LHCN-M2 (cell line): Measurements from ENCODE around the gene NEK10. TPM values are rescaled to one million over a fixed set of nuclear protein-coding genes. Genes with fewer than 3 reads are reported as not detected.
A peak's percentile ranks its signal among the peaks of the same experiment; 100 is the strongest.

ENCODE experiments used
- DNase-seq: peaks from one replicate; pipeline ENCODE4 v3.0.0-alpha.2; 2012; ENCODE audit warnings: low read depth
- total RNA-seq: library from RNA; depleted of rRNA; stranded (reverse); fragments of >200 nt; gene quantifications from 2 replicates; pipeline ENCODE4 v1.2.3, GENCODE V29; 2014

NEK10 gene
- total RNA-seq, 1 experiment from 2014 or later, result 5.7 TPM

- no peak for DNase-seq
Measured at GRCh38 chr3:27110020-27110419, 259.2 kb downstream of the NEK10 start.

GRCh38 chr3:27108322-27108721, 260.9 kb downstream of the NEK10 start:
- no peak for DNase-seq

- DNase-seq, result no peak
Measured at GRCh38 chr3:27105904-27106303, 263.3 kb downstream of the NEK10 start.

DNA sequence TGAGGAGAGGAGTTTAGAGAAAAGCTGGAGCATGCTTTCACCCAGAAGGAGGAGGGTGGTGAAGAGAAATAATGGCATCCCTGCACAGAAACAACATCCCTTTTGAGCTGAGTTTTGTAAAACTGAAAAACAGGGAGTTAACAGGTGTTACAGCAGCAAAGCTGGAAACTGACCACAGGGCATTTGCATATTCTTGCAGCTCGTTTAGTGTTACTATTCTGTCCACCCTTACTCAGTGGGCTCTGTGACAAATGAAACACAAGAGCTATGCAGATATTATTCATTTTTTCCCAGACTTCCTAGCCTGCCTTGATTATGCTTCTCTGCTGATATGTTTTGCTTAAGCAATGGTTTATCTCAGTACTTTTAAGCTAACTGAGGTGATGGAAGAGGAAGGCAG, 272.0 kb downstream of the NEK10 start:
- DNase-seq, result no peak

DNA sequence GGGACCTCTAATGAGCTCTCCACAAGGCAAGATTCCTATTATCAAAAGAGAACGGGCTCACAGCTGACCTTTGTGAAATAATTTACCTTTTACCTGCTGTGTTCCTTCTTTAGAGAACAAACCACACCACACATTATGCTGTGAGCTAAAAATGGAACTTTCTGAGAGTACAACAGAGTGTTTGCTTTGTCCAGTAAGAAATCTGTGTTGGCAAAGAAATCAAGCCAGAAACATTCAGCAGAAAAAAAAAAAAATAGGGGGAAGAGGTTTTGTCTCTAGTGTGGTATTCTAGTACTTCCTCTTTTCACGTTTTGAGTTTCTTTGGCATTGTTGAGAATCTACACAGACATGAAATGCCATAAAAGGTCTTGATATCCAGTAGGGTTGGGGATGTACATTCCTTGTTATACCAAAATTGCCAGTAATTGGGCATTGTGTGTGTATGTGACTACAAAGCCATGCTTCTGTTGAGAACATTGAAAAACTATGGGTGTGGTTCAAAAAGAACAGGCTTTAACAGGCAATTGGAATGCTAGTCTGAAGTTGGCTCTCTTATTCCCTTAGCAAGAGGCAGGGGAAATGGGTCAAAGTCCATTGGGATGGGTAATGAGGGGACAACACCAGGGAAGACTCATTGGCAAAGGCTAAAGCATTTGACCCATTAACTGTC, 273.5 kb downstream of the NEK10 start:
- no peak for DNase-seq

DNA sequence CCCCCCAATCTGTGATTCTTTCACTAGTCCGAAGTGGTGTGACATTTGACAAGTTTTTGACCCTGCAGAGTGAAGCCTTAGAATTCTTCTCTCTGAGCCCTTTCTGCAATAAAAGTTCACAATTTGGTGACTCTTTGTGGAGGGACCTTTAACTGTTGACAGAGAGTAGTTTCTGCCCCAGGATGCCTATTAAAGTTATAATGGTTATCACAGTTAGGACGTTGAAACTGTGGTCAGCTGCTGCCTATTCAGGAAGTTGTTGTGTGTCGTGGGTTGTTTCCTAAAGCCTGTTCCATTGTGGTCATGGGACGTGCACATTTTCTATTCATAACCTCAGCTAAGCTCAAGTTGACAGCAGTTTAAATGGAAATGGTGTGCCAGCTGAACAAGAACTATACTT, 274.5 kb downstream of the NEK10 start:
- peak; percentile 63 for DNase-seq

DNA sequence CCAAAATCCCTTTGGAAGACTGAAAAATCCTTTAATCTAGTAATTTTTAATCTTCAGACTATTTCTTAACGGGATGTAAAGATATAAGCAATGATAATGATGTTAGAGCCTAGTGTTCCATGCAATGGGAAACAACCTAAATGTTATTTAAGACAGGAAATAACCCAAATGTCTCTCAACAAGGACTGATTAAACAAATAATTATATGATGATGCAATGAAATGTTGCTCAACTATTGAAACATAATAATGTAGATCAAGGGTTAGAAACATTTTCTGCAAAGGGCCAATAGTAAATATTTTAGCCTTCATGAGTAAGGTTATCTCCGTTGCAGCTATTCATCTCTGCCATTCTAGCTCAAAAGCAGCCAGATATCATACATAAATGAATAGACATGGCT, 275.4 kb downstream of the NEK10 start:
- no peak for DNase-seq

DNA sequence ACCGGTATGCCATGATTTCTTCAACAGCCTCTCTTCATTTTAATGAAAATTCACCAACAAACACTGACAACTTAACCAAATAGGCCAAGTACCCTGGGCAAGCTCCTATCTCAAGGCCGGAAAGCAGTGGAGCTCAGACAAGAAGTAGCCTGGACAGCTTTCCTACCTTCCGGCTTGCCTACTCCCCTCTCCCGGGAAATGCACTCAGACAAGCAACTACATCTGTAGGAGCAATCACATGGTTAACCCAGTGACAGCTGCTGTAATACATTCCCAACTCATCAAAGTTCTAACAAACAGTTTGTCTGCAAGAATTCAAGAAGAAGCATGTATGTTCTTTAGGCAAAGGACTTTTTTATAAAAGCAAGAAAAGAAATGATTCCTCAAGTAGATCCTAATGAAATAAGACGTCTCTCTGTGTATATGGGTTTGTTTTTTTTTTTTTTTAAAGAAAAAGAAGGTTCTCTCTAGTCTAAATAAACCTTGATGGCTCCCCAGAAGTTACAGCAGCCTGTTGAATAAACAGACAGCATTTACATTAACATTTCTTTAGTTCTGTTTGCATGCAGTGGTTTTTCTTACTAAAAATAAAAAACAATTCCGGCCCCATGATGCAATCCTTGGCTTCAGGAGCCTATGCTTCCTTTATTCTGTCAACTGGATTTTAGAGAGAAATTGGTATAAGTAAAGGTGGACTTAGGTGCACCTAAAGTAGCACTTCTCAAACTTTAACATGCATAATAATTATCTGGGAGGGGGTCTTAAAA, 278.7 kb downstream of the NEK10 start:
- DNase-seq, result peak; percentile 49

DNA sequence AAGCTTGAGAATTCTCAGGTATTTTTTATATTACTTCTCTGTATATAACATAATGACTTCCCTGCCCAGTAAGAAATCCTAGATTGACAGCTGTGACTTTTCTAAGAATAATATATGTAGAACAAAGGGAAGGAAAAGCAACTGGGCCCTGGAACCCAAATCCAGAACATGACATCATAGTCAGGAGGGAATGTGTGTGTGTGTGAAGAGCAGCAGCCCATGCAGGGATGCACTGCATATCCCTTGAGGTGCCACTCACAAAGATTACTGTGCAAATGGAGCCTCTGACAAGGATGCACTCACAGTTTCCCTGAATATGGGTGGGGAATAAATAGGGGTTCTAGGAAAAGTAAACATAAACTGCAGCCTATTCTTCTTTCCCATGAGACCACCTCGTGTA, 279.5 kb downstream of the NEK10 start:
- DNase-seq, result no peak

DNA sequence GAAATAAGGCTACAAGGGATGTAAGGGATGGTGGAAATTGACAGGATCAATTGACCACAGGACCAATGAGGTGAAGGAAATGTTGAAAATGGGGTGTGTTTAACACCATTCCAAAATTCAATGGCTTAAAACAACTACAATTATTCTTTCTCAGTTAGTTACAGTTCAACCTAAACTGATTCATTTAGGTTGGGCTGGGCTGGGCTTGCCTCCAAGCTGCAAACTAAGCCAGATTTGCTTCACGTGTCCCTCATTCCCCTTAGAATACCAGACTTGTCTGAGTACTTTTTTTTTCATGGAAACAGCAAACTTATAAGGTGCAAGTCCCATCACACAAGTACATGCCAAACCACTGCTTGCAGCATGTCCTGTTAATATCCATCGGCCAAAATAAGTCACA, 280.1 kb downstream of the NEK10 start:
- DNase-seq, result no peak

DNA sequence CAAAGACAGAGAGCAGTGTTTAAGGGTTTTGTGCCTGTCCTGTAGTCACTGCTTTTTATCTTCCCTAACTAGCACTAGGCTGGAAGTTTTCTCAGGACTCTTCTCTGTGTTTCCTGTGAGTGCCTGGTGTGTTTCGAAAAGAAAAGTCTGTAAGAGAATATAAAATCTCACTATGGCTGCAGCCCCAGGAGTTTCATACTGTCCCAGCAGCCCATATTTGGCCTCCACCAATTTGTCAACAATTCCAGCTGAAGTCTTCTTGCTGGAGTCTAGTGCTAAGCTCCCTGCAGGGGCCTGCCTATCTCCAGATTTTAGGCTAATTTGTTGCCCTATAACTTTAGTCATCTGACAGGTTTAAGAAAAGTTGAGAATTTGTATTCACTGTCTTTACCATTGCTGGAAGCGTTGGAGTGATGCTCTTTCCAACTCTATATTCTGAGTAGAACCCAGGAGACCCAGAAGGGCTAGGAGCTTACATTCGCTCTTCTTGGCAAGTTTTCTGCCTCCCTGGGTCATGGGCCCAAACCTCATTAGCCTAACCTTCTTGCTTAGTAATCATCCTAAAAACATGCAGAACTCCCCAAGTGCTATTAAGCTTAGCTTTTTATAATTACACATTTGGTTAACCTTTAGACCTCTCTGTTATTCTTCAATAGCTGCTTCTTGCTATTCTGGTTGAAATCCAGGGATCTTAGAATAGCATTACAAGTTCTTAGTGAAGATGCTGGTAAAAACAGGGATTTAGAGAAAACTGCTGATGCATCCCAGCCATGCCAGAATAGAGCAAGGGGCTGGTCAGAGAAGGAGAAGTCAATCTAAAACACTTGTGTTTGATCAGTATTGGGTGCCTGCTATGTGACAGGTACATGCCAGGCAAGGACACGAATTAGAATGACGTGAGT, 283.1 kb downstream of the NEK10 start:
- DNase-seq, result no peak

GRCh38 chr3:27081992-27082607, 287.1 kb downstream of the NEK10 start:
- no peak for DNase-seq

- no peak for DNase-seq
Measured at GRCh38 chr3:27081566-27081965, 287.6 kb downstream of the NEK10 start.

- DNase-seq, result peak; percentile 47
Measured at GRCh38 chr3:27080258-27080525, 289.0 kb downstream of the NEK10 start.

GRCh38 chr3:27079427-27080257, 289.5 kb downstream of the NEK10 start:
- DNase-seq, result peak; percentile 48

GRCh38 chr3:27078246-27078913, 290.8 kb downstream of the NEK10 start:
- DNase-seq, result no peak

- DNase-seq, result no peak
Measured at GRCh38 chr3:27076815-27077630, 292.2 kb downstream of the NEK10 start.

GRCh38 chr3:27074914-27075313, 294.3 kb downstream of the NEK10 start:
- no peak for DNase-seq

GRCh38 chr3:27073912-27074311, 295.3 kb downstream of the NEK10 start:
- no peak for DNase-seq
